Measurements from ENCODE around the gene AUTS2.

AUTS2 gene

GRCh38 chr7:70733090-70733489, 1134.8 kb downstream of the AUTS2 start:
- H3K4me3 ChIP-seq, result no peak overlapping the region
- intact Hi-C loops (cut with DNase I; ENCODE audit: low total_unique reads), result no loop called here
- no peaks in the 10 kb centered on the region for H3K27me3 ChIP-seq
- peaks cover 0 to 43% (median 17%) of the 10 kb centered on the region in 4 donors for H3K4me1 ChIP-seq
- TF ChIP-seq CTCF (IDR thresholded peaks at IDR 0.05), result no peak
- no peak for DNase-seq
- H3K27ac ChIP-seq, result no peak overlapping the region
- H3K36me3 ChIP-seq, result no peaks in the 10 kb centered on the region
- no peaks in the 10 kb centered on the region for H3K9me3 ChIP-seq

GRCh38 chr7:70734411-70734810, 1136.1 kb downstream of the AUTS2 start:
- intact Hi-C loops (cut with DNase I; ENCODE audit: low total_unique reads), result no loop called here
- no peaks in the 10 kb centered on the region for H3K27me3 ChIP-seq
- H3K4me1 ChIP-seq, result peaks cover 0 to 42% (median 20%) of the 10 kb centered on the region in 4 donors
- no peaks in the 10 kb centered on the region for H3K9me3 ChIP-seq
- no peak for TF ChIP-seq CTCF (IDR thresholded peaks at IDR 0.05)
- H3K4me3 ChIP-seq, result no peak overlapping the region
- no peak for DNase-seq
- H3K36me3 ChIP-seq, result no peaks in the 10 kb centered on the region
- no peak overlapping the region for H3K27ac ChIP-seq

- no peak overlapping the region for H3K27ac ChIP-seq
- intact Hi-C loops (cut with DNase I; ENCODE audit: low total_unique reads), result no loop called here
Measured at GRCh38 chr7:70735313-70735712, 1137.0 kb downstream of the AUTS2 start.

GRCh38 chr7:70736715-70737460, 1138.6 kb downstream of the AUTS2 start:
- Histone ChIP-seq H3K4me3 (peak overlapping the region; percentile 36 to 41), H3K4me1 (peaks cover 0 to 46% (median 20%) of the 10 kb centered on the region in 4 donors)
- no peak for DNase-seq

More at GRCh38 chr7:70735313-70735712, 1137.0 kb downstream of the AUTS2 start:
- no peaks in the 10 kb centered on the region for H3K36me3 ChIP-seq
- peaks cover 0 to 46% (median 20%) of the 10 kb centered on the region in 4 donors for H3K4me1 ChIP-seq
- no peak for TF ChIP-seq CTCF (IDR thresholded peaks at IDR 0.05)
- no peaks in the 10 kb centered on the region for H3K9me3 ChIP-seq
- H3K4me3 ChIP-seq, result no peak overlapping the region
- no peaks in the 10 kb centered on the region for H3K27me3 ChIP-seq
- no peak for DNase-seq

GRCh38 chr7:70738151-70738885, 1140.0 kb downstream of the AUTS2 start:
- no peak for DNase-seq
- H3K27me3 ChIP-seq, result no peaks in the 10 kb centered on the region
- H3K9me3 ChIP-seq, result no peaks in the 10 kb centered on the region
- intact Hi-C loops (cut with DNase I; ENCODE audit: low total_unique reads), result no loop called here
- H3K4me1 ChIP-seq, result peaks cover 0 to 46% (median 20%) of the 10 kb centered on the region in 4 donors
- TF ChIP-seq CTCF (IDR thresholded peaks at IDR 0.05), result no peak
- no peak overlapping the region for H3K4me3 ChIP-seq
- no peaks in the 10 kb centered on the region for H3K36me3 ChIP-seq
- peak overlapping the region; percentile 32 to 33 for H3K27ac ChIP-seq

More at GRCh38 chr7:70736715-70737460, 1138.6 kb downstream of the AUTS2 start:
- Histone ChIP-seq H3K9me3 (no peaks in the 10 kb centered on the region), H3K27ac (peak overlapping the region; percentile 32 to 33), H3K27me3 (no peaks in the 10 kb centered on the region), H3K36me3 (no peaks in the 10 kb centered on the region)
- intact Hi-C loops (cut with DNase I; ENCODE audit: low total_unique reads), result no loop called here
- no peak for TF ChIP-seq CTCF (IDR thresholded peaks at IDR 0.05)
